Transverse colon (tissue), 3 donors: Measurements from ENCODE around the gene GPR78.

Source experiments
- POLR2A ChIP-seq: fragments of 450-650 bp; IDR thresholded peaks from one replicate; pipeline ENCODE4 v1.6.1; 2016; ENCODE audit warnings: antibody characterized with exemption, mild to moderate bottlenecking, moderate library complexity
- TF ChIP-seq, protein P1 (sequence below), 5 experiments: fragments of 200-600 bp in 3 of 5; fragments of 450-650 bp in 2 of 5; sonication (generic) in 3 of 5; IDR thresholded peaks; 1 replicate in 2 of 5; 2 replicates in 3 of 5; pipeline ENCODE4 v1.5.1; 2016 to 2017; ENCODE audit warnings: antibody characterized with exemption in 5 of 5, inconsistent platforms in 3 of 5, mild to moderate bottlenecking in 2 of 5, moderate library complexity in 1 of 5

DNA sequence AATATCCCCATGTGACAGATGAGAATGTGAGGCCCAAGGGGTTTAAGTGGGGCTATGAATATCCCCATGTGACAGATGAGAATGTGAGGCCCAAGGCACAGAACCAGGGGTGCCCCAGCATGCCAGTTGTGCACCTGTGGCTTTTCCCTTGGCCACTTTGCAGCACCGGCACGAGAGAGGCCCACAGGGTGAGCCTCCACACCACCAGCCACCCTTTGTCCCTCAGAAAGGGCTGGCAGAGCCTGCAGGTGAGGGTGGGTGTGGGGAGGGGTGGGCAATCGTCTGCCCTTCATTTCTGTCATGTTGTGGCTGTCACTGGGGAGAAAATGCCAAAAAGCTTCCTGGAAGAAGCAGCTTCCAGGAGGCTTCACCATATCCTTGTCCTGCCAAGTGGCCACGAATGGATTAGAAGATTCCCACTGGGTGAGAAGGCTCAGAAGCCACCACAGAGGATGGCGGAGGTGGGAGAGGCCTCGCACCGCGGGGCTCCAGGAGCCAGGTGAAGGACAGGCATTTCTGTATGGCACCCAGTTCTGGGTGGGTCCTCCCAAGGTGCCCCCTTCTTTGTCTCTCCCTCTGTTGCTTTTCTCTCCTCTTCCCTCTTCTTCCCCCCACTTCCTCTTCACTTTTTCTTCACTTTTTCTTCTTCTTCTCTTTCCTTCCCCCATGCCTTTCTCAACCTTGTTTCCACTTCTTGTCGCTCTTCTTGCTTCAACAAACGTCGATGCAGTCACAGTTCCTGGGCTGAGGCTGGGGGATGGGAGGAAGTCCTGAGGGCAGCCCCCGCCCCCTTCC, 469 bp upstream of the GPR78 start:
- TF ChIP-seq, protein P1, sequence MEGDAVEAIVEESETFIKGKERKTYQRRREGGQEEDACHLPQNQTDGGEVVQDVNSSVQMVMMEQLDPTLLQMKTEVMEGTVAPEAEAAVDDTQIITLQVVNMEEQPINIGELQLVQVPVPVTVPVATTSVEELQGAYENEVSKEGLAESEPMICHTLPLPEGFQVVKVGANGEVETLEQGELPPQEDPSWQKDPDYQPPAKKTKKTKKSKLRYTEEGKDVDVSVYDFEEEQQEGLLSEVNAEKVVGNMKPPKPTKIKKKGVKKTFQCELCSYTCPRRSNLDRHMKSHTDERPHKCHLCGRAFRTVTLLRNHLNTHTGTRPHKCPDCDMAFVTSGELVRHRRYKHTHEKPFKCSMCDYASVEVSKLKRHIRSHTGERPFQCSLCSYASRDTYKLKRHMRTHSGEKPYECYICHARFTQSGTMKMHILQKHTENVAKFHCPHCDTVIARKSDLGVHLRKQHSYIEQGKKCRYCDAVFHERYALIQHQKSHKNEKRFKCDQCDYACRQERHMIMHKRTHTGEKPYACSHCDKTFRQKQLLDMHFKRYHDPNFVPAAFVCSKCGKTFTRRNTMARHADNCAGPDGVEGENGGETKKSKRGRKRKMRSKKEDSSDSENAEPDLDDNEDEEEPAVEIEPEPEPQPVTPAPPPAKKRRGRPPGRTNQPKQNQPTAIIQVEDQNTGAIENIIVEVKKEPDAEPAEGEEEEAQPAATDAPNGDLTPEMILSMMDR (IDR thresholded peaks at IDR 0.05), result no peak
- TF ChIP-seq POLR2A, result no peak
